Activated CD4-positive, CD25-positive, alpha-beta regulatory T cell treated with anti-CD3 and anti-CD28 coated beads, Interleukin-2, amount 50 U/mL, for 16 hours (primary cell): Measurements from ENCODE around the gene S100A2.
"Not testable (repeated sequence)": the region's sequence is repeated elsewhere in the genome, so short reads cannot be mapped to it uniquely, and the experiment has no call there.

Source experiments
- DNase-seq: peaks from one replicate; pipeline ENCODE4 v3.0.0-alpha.2; 2020; ENCODE audit warnings: low read depth, low spot score

S100A2 gene

DNA sequence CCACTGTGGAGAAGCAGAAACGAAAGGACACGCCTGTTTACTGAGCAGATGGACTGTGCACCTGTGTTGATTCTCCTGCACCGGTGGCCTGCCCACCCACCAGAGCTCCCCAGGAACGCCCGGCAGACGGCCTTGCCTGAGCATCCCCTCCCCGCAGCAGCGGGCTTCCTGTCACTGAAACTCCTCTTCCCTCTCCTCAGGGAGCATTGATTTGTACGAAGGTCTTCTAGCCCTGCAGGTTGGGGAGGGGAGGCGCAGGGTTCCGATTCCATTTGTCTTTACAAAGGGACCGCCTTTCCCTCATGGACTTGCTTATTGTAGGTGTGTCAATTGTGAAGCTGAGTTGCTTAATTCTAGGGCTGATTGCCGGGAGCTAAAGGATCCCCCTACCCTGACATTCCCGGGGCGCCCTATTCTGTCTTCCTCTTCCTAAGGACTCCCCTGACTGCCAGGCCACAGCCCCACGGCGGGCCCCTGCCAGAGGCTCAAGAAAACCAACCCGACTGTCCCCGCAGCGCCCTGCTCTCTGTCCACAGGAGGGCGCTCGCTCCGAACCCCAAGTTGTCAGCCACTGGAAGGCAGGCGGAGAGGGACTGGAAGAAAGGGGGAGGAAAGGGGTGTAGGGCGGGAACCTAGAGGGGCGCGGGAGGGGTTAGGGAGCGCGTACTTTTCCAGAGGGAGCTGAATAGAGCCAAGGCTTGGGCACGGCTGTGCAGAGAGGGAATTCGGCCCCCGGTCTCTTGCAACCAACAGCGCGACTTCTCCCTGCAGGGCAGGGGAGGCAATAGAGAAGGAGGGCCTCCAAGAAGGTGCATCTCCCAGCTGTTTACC is 32.7 kb downstream of the S100A2 start:
- DNase-seq = peak; percentile 60

DNA sequence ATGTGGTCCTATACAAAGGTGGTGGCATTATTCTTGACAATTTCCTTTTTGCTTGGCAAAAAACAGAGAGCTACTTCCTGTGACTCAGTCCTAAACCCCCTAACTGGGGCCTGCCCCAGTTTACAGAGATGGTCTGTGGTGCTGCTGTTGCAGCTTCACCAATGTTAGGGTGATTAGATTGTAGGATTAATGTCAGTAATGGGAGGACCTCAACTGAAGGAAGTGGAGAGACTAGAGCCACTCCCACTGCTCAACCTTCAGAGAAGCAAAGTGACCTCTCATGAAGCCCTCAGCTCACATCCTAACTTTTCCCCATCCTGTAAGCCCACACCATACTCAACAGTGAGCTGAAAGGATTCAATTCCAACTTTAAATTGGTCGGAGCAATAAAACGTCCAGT is 33.5 kb downstream of the S100A2 start:
- no peak for DNase-seq

DNA sequence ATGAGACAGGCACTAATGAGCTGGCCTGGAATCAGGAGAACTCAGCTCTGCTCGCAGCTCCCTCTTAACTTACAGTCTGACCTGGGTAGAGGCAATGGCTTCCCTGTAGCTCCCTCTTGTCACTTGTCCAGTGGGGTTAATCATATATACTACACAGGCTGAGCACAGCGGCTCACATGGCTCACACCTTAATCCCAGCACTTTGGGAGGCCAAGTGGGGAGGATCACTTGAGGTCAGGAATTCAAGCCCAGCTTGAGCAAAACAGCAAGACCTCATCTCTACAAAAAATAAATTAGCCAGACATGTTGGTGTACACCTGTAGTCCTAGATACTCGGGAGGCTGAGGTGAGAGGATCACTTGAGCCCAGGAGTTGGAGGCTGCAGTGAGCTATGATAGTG is 34.0 kb downstream of the S100A2 start:
- DNase-seq = no peak

DNA sequence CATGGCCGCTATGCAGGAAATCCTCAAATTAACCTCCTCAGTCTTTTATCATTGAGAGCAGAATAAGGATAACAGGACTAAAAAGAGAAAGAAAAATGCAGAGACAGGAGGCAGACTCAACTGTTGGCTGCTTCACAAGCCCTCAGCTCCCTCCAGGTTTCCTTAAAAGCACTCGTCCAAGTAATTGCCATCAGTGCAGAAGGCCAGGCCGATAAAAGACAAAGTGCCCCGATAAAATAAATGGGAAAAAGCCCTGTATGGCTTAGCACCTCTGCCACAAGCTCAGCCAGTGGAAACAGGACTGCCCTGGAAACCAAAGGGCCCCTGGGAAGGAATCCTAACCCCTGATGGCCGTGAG is 38.0 kb downstream of the S100A2 start:
- no peak for DNase-seq

DNA sequence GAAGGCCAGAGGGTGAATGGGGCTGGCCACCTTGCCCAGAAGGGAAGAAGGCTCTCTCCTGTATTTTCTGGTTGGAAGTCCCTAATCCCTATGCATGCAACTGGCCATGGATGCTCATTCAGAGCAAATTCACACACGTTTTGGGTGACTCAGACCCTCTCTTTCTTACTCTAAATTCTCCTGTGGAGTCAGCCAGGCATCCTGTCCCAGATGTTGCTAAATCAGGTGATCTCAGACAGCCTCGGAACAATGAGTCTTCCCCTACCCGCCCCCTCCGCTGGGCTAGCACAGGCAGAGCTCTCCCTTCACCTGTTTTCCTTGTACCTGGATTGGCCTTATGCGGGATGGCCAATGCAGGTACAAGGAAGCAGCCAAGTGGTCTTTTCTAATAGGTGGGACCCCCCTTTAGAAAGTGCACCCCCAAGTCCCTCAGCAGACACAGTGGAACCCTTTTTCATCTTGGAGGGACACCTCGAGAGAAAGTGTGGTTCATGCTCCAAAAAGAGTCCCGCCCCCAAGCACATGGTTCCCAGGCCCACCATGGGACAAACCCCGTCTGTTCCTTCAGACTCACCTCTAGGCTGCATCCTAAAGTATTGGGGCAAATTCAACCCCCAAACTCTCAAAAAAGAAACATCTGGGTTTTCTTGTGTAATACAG is 38.5 kb downstream of the S100A2 start:
- DNase-seq = no peak

- DNase-seq = no peak
Measured at GRCh38 chr1:153526132-153526543, 39.5 kb downstream of the S100A2 start.

GRCh38 chr1:153525088-153525728 is 40.4 kb downstream of the S100A2 start:
- no peak for DNase-seq

DNA sequence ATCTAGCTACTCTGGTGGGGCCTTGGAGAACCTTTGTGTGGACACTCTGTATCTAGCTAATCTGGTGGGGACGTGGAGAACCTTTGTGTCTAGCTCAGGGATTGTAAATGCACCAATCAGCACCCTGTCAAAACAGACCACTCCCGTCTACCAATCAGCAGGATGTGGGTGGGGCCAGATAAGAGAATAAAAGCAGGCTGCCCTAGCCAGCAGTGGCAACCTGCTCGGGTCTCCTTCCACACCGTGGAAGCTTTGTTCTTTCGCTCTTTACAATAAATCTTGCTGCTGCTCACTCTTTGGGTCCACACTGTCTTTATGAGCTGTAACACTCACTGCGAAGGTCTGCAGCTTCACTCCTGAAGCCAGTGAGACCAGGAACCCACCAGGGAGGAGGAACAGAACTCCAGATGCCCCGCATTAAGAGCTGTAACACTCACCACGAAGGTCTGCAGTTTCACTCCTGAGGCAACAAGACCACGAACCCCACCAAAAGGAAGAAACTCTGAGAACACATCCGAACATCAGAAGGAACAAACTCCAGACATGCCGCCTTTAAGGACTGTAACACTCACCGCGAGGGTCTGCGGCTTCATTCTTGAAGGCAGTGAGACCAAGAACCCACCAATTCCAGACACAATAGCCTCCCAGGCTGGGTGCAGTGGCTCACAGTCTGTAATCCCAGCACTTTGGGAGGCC is 43.1 kb downstream of the S100A2 start:
- DNase-seq = not testable (repeated sequence)

DNA sequence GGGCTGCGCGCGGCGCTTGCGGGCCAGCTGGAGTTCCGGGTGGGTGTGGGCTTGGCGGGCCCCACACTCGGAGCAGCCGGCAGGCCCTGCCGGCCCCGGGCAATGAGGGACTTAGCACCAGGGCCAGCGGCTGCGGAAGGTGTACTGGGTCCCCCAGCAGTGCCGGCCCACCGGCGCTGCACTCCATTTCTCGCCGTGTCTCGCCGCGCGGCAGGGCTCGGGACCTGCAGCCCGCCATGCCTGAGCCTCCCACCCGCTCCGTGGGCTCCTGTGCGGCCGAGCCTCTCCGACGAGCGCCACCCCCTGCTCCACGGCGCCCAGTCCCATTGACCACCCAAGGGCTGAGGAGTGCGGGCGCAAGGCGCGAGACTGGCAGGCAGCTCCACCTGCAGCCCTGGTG is 43.8 kb downstream of the S100A2 start:
- not testable (repeated sequence) for DNase-seq

GRCh38 chr1:153520818-153521476 is 44.7 kb downstream of the S100A2 start:
- no peak for DNase-seq

DNA sequence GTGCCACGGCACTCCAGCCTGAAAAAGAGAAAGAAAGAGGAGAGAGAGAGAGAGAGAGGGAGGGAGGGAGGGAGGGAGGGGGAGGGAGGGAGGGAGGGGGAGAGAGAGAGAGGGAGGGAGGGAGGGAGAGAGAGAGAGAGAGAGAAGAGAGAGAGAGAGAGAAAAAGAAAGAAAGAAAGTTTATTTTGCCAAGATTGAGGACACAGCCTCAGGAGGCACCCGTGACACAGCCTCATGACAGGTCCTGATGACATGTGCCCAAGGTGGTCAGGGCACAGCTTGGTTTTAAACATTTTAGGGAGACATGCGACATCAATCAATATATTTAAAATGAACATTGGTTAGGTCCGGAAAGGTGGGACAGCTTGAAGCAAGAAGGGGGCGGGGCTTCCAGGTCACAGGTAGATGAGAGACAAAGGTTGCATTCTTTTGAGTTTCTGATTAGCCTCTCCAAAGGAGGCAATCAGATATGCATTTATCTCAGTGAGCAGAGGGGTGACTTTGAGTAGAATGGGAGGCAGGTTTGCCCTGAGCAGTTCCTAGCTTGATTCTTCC is 45.4 kb downstream of the S100A2 start:
- not testable (repeated sequence) for DNase-seq

GRCh38 chr1:153519242-153519641 is 46.4 kb downstream of the S100A2 start:
- no peak for DNase-seq

GRCh38 chr1:153515504-153516394 is 49.9 kb downstream of the S100A2 start:
- DNase-seq = no peak

DNA sequence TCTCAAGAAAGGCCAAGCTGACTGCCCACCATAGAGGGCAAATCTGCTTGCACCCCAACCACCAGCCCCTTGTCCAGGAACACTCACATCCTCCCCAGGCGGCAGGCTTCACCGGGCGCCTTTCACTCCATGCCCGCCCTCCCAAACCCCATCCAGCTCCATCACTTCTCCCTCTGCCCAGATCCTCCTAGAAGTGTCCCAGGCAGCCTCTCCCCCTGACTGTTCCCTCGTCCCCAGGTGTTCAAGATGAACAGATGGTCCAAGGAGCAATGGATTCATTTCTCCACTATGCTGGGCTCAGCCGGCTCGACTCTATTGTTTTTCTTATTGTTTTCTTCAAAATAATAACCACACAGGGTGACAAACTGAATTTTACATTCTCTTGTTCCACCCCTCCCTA is 52.0 kb downstream of the S100A2 start:
- DNase-seq = no peak

- DNase-seq = no peak
Measured at GRCh38 chr1:153513023-153513422, 52.6 kb downstream of the S100A2 start.
